Measurements from ENCODE around the gene RFLNA.

The RFLNA gene

DNA sequence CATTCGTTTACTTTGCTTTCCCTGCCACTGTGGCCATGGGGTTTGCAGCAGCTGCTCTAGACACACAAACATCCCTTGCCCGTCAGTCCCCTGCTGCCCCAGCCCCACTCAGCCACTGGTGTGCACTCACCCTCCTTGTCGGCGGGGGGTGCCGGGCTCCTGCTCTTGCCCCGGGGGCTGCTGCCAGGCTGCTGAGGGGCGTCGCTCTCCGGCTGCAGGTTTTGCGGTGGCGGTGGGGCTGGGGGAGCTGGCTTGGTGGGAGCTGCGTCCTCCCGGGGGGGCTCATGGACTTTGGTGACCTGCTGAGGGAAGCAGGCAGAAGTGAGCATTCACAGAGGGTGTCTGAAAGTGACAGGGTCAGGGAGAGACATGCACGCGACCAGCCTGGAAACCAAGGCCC, 67.1 kb downstream of the RFLNA start:
- DNase-seq: no peak

DNA sequence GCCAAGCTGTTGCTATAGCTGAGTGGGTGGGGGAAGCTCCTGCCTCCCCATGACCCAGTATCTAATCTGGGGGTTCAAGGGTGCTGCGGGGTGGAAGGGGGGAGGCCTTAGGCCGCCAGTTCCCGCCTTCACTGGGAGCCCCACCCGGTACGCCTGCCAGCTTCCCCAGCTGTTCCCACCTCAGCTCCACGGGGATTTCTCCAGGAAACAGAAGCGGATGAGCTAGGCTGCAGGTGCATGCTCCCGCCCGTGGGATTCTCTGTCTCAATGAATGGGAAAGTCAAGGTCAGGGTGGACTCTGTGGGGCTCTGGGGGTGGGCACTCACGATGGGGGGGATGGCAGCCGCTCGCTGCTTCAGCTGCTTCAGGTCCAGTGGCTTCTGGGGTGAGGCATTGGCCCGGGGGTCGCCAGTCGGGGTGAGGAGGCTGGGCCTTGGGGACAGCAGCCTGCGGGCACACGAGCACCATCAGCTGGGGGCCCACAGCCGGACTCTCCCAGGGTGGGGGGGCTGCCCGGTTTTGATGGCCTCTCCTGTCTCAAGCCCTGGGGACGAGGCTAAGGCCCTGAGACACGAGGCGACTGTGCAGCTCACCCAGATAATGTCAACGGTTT, 68.6 kb downstream of the RFLNA start:
- no peak for DNase-seq

DNA sequence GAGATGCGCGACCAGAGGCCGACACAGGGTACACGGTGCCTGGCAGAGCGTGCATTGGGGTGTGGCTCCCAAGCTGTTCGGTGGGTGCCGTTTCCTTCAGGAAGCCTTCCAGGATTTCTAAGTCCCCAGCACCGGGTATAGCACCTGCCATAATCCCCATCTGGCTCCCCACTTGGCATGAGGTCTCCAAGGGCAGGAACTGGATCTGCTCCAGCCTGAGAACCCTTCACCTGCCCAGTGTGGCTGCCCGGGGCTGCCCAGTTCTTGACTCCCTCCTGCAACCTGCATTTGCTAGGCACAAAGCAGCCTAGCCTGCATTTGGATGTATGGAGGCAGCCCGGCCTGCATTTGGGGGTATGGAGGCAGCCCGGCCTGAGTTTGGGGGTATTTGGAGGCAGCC, 69.7 kb downstream of the RFLNA start:
- no peak for DNase-seq
